HPDE6-E6E7 (cell line): ENCODE measurements around the gene PPP1R13B.

Source experiments
- DNase-seq: peaks from one replicate; pipeline ENCODE4 v3.0.0; 2011; ENCODE audit warnings: missing footprints; ENCODE audit errors: extremely low spot score

PPP1R13B gene

DNA sequence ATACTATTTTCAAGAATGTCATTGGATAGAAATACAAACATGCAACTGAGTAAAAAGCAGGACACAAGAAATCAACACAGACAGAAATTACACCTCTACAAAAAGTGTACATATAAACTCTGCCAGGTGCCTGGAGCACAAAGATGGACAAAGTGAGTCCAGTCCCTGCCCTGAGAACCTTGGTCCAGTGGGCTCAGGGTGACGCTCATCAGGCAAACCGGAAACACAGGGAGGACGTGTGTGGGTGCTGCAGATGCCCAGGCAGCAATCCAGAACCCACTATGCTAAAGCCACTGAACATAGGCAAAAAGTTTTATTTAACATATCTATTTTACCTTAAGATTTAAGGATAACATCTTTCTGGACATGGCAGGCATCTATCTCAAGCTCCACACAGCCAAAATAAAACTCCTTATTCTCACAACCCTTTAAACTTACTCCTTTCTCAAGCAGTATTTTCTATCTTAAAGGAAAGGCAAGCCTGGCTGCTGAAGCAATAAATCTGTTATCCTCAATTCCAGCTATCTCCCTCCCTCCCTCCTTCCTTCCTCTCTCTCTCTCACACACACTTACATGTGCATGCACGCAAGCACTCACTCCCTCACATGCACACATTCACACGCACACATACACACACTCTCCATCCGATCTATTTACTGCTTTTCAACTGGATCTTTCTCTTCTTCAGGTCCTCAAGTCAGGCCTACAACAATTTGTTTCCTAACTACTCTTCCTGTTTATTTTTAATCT lies 10.2 kb downstream of the PPP1R13B start:
- DNase-seq, result no peak

DNA sequence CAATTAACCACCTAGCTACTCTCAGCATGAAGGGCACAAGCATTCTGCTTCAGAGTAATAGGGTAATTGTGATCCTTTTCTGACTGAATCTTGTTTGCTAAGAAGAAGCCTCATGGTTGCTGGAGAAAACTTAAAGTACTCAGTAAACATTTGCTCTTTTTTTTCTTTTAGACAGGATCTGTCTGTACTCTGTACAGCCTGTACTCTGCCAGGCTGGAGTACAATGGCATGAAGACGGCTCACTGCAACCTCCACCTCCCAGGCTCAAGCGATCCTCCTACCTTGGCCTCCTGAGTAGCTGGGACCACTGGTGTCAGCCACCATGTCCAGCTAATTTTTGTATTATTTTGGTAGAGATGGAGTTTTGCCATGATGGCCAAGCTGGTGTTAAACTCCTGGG lies 12.4 kb downstream of the PPP1R13B start:
- no peak for DNase-seq

DNA sequence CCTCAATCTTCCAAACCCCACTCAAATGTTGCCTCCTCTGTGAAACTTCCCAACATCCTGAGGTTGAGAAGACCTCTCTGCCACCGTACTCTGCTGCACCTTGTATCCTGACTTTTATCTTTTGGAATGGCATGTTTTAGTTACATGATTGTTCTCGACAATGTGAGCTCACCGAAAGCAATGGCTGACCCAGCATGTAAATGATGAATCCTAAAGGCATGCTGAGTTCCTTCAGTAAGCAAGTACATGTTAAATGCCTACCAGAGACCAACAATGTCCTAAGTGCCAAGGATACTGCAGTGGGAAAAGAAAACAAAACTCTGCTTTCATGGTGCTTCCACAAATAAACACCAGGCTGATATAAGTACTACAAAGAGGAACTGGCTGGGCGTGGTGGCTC lies 13.7 kb downstream of the PPP1R13B start:
- DNase-seq, result no peak

DNA sequence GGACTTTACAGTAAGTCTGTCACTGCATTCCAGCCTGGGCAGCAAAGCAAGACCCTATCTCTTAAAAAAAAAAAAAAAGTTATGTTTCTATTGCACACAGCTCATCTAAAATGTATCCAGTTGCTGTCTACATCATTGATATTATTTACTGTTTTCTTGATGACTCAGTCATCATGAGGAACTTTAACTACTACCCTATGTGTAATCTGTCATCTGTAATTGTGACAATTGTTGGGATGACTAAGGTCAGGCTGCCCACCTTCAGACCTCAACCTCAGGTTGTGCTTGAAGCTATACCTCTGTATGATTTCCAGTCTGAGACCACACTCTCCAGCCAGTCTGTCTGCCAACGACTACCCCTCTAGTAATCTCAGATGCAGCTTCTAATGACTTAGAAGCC lies 15.3 kb downstream of the PPP1R13B start:
- DNase-seq, result no peak

DNA sequence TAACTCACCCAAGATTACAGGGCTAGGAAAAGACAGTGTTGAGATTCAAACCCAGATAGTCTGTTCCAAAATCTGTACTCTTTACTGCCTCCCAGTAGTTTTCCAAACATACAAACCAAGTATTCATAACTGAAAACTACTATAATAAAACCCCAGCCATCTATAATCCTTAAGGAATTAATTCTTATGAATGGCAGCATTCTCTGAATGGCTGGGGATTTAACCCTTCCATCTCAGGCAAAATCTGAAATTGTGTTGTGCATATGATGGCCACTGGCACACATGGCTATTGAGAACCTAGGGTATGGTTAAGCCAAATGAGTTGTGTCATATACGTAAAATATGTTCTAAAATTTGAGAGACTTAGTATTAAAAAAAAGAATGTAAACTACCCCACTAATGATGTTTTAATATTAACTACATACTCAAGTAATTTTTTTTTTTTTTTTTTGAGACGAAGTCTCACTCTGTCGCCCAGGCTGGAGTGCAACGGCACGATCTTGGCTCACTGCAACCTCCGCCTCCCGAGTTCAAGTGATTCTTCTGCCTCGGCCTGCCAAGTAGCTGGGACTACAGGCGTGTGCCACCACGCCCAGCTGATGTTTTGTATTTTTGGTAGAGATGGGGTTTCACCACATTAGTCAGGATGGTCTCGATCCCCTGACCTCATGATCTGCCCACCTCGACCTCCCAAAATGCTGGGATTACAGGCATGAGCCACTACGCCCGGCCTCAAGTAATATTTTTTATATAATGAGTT lies 16.7 kb downstream of the PPP1R13B start:
- no peak for DNase-seq

DNA sequence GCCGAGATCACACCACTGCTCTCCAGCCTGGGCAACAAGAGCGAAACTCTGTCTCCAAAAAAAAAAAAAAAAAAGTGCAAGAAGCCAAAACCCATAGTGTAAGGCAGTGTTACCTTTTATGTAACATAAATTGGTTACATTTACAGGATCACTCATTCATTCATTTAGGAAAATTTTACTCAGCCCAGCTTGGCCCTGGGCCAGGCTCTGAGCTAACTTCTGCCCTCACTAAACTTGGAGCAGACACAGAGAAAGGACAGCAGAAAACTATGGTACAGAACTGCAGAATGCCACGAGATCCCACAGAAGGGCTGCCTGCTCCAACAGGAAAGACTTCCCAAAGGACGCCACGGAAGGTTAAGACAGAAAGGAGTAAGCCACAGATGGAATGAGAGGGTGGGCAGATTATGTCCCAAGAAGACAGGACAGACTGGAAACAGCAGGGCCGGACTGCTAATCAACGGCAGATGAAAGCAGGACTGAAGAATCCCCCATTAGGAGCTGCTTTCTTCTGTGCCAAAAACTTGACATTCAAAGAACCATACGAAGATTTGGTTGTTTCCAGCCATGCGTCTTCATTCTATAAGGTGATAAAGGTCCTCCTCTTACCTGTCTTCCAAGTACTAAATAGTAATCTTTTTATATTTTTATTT lies 18.9 kb downstream of the PPP1R13B start:
- no peak for DNase-seq

DNA sequence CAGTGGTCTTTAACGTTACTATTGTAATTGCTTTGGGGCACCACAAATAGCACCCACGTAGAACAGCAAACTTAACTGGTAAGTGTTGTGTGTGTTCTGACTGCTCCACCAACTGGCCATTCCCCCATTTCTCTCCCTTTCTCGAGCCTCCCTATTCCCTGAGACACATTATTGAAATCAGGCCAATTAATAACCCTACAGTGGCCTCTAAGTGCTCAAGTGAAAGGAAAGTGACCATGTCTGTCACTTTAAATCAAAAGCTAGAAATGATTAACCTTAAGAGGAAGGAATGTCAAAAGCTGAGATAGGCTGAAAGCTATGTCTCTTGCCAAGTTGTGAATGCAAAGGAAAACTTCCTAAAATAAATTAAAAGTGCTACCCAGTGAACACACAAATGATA lies 22.3 kb downstream of the PPP1R13B start:
- no peak for DNase-seq

DNA sequence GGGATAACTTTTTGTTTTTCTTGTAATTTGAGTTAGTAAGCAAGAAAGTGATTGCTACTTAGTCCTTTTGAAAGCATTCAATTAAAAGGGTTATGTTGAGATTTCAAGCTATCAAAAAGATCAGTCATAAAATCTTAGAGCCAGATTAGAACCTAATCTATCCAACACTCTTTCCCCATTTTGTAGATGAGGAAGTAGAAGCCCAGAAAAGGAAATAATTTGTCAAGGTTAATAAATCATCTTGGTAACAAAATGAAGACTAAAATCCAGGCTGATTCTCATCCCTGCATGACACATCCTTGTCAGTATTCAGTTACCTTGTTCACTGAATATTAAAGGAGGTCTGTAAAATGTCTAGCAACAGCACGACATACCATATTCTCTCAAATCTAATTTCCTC lies 26.5 kb downstream of the PPP1R13B start:
- DNase-seq, result no peak

DNA sequence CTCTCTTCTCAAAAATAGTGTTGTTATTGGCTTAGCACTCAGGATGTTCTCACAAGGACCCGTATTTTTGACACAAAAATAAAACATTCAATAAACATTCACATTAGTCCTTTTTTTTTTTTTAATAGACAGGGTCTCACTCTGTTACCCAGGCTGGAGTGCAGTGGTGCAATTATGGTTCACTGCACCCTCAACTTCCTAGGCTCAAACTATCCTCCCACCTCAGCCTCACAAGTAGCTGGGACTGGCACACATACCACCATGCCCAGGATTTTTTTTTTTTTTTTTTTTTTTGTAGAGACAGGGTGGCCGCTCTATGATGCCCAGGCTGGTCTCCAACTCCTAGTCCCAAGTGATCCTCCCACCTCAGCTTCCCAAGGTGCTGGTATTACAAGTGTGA lies 27.0 kb downstream of the PPP1R13B start:
- no peak for DNase-seq

DNA sequence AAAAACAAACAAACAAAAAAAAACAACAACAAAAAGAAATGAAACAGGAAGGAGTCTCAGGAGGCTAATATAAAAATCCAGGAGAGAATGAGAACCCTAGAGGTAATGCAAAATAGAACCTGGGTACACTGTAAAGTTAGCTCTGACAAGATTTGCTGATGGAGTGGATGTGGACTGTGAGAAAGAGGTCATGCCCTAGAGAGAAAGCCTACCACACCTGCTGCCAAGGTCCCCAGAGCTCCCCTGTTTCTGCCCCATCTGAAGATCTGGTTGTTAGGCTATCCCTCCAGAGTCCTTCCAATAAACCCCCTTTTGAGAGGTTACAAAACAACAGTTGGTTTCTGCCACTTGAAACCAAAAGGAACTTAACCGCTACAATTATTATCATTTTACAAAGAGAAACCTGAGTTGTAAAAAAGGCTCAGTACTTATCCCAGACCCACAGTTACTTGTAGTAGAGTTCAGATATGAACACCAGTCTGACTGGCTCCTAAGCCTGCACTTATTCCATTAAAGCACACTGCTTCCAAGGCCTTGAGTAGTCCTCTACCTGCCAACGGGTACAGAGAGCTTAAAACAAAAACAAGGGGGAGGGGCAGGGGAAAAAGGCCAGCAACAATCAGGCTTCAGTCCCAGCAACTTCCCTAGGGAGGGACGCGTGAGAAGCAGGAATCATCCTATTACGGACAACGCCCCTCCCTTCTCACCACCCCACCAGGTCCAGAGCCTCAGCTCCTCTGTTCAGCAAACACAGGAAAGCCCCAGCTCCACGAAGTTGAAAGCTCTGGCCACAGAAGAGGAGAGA lies 27.7 kb downstream of the PPP1R13B start:
- DNase-seq, result no peak

DNA sequence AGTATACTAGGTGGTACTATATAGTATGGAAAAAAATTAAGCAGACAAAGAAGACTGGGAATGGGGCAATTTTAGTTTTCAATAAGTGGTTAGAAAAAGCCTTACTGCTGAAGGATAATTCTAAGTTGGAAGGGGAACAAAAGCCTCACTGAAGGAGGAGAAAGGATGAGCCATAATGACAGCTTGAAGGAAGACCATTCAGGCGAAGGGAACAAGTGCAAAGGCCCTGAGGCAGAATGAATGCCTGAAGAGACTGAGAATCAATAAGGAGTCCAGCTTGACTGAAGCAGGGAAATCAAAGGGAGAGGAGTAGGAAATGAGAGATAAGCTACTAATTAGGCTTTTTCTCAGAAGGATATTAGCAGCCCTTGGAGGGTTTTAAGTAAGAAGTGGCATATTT lies 28.5 kb downstream of the PPP1R13B start:
- no peak for DNase-seq

DNA sequence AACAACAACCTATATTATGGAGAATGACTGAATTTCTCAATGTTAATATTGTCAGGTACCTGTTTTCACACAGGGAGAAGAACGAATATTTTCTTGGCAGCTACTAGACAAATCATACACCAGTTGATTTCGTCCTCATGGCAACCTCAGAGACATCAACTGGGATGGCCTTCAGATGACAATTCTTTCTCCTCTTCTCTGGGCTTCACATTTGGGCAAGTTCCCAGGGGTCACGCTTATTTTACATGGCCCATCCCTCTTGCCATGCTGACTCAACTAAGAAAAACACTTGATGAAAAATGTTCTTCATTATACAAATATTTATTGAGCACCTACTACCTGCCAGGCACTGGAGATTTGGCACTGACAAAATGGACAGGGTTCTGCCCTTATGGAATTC lies 29.0 kb downstream of the PPP1R13B start:
- DNase-seq, result no peak

DNA sequence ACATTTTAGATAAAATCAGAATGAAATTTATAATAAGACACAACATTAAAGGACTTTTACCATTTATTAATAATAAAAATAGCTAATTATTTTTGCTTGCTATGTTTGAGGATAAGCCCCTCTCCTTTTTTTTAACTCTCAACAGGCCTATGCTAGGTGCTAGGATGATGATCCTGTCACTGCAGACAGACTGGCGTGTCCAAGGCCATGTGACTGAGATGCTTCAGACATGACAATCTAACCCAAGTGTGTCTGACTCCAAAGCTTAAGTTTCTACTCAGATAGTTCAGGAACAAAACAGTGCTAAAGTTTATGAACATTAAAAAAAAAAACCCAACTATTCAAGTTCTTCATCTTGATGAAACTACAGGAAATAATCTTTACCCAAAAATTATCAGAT lies 29.8 kb downstream of the PPP1R13B start:
- no peak for DNase-seq

DNA sequence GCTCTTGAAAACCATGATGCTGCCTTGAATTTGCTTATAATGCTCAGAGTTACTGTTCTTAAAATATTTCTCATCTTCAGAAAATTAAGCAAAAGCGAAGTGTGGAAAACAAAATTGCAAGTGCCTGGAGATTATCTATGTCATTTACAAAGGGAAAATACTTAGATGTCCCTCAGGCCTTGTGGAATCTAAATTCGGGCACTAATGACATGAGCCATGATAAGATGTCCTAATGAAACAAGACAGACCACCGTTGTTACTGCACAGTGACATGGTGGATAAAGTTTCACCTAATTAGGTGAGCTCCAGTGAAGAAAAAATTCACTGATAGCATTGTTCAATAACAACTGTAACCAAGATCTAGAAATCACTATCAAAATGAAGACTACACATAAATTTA lies 30.4 kb downstream of the PPP1R13B start:
- DNase-seq, result no peak

DNA sequence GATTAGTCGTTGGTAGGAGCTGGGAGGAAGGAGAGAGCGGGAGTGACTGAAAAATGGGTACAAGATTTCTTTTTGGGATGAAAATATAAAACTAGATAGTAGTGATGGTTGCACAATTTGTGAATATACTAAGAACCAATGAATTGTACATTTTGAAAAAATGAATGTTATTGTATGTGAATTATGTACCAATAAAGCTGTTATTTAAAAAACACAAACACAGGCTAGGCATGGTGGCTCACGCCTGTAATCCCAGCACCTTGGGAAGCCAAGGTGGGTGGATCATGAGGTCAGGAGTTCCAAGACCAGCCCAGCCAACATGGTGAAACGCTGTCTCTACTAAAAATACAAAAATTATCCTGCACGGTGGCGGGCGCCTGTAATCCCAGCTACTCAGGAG lies 32.1 kb downstream of the PPP1R13B start:
- no peak for DNase-seq

DNA sequence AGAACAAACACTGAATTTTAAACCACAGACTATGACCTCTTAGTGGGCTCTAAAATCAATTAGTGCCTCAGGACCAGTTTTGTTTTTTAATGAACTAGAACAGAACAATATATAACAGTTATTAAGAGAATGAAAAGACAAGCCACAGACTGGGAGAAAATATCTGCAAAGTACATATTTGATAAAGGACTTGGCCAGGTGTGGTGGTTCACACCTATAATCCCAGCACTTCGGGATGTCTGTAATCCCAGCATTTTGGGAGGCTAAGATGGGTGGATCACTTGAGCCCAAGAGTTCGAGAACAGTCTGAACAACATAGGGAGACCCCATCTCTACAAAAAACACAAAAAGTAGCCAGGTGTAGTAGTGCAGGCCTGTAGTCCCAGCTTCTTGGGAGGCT lies 36.2 kb downstream of the PPP1R13B start:
- DNase-seq, result no peak

DNA sequence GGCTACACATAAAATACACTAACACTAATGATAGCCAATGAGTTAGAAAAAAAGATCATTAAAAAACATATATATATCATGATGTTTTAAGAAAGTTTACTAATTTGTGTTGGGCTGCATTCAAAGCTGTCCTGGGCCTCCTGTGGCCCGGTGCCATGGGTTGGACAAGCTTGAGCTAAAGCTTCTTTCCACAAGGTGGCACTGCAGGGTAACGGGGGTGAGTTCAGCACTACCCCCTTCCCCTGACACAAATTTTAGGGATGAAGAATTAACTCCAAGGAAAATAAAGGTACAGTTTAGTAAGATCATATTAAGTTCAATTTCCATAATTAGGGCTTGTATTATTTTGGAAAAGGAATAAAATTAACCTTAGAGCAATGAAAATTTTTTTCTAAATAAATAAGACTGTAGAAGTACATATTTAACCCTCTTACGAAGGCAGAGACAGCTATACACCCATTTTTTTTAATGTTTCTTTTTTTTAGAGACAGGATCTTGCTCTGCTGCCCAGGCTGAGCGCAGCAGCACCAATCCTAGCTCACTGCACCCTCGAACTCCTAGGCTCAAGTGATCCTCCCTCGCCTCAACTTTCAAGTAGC lies 38.9 kb downstream of the PPP1R13B start:
- DNase-seq, result peak; percentile 45

DNA sequence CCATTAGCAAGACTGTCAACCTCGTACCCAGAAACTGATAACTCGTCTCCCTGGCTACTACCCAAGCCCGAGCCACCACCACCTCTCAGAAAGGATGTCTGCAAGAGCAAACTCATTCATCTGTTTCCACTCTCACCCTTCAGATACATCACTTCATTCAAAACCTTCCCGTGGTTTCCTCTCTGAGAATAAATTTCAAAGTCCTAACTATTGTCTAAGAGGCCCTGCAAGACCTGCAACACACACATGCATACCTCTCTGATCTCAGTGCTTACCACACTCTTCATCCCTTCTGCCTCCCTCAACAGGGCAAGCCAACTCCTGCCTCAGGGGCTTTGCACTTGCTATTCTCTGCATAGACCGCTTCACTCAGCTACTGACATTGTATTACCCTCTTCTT lies 40.6 kb downstream of the PPP1R13B start:
- no peak for DNase-seq

DNA sequence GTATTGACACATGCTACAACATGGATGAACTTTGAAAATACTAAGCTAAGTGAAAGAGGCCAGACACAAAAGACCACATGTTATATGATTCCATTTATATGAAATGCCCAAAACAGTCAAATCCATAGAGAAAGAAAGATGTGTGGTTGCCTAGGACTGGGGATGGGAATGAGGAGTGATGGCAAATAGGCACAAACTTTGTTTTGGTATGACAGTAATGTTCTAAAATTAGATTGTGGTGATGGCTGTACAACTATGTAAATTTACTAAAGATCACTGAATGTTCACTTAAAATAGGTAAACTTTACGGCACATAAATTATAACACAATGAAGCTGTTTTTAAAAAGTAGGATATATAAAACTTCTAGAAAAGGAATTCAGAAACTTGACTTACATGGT lies 41.7 kb downstream of the PPP1R13B start:
- DNase-seq, result no peak

DNA sequence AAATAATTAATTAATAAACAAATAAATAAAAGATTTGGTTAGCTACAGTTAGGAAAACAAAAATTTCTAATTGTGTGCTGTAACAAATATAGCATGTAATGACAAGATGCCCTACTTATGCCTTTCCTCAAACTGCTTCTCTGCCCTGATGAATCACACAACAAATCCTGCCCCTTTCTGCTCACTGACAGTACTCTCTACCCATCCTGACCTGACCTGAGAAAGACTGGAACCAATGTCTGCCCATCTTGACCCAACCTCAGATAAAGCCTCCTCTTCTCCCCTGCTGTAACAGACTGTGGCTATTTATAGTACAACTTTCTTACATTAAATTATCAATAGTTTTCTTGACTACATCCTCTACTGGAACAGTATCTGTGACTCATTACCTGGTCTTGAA lies 43.7 kb downstream of the PPP1R13B start:
- DNase-seq, result peak; percentile 43

DNA sequence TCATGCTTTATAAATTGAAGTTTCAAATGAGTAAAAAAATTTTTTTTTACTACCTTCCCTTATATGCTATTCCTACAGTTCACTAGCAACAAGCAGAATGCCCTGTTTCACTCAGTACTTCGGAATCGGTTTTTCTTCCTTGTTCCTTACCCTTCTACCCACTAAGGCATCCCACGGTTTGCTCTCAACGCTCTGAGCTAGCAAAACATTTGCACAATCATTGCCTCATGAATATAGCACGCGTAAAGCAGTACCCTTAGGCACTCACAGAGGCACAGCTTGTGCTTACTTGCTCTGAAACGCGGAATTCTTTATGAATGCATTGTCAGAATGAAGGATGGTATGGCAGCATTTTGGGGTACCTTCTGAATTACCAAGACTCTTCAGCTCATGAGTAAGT lies 45.0 kb downstream of the PPP1R13B start:
- DNase-seq, result peak; percentile 54

DNA sequence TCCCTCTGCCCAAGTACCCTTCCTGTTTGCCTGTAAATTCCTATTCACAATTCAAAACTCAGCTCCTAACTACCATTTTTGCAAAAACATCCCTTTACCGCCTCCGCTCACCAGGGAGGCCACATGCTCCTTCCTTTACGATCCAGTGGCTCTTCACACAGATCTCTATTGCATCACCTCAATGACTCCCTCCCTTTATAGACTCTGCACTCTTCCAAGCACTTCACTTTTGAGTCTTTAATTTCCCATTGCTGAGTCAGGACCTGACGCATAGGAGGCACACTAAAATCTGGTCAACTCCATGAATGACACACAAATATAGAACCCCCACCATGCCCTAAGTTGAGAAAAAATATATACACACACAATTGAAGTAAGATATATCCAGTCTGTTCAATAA lies 45.9 kb downstream of the PPP1R13B start:
- peak; percentile 85 for DNase-seq
